GM12872 (cell line): ENCODE data around the gene UGT1A1.

Experiments used
- TF ChIP-seq, protein P1 (sequence below): IDR thresholded peaks from 3 replicates; pipeline ENCODE4 v1.5.1; 2011; ENCODE audit warnings: low read depth, mild to moderate bottlenecking, low read length, moderate library complexity; ENCODE audit not compliant: insufficient read depth

Gene UGT1A1

DNA sequence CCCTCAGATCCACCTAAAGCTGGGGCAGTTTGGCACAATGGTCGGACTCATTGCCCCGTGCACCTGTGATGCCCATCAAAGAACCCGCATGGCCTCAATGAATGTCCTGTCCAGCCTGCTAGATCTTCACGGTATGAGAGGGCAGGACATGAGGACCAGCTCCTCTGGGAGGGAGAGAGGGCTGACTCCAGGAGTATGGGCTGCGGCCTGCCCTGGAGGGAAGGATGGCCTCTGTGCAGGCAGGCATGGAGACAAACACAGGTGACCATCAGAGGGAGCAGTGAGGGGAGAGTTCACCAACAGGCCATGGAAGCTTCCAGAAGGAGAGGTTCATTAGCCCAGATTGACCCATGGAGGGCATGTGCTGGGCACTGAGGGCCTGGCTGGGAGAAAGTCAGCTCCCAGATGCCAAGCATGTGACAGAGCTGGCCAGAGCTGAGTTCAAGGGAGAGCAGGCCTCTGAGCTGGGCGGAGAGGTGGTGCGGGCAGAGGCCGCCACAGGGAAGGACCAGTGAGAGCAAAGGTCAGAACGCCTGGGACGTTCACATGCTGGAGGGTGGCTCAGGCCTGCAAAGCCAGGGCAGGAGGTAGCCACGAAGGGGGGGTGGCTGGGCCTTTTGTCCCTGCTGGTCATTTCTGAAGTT, 58.0 kb downstream of the UGT1A1 start:
- TF ChIP-seq, protein P1, sequence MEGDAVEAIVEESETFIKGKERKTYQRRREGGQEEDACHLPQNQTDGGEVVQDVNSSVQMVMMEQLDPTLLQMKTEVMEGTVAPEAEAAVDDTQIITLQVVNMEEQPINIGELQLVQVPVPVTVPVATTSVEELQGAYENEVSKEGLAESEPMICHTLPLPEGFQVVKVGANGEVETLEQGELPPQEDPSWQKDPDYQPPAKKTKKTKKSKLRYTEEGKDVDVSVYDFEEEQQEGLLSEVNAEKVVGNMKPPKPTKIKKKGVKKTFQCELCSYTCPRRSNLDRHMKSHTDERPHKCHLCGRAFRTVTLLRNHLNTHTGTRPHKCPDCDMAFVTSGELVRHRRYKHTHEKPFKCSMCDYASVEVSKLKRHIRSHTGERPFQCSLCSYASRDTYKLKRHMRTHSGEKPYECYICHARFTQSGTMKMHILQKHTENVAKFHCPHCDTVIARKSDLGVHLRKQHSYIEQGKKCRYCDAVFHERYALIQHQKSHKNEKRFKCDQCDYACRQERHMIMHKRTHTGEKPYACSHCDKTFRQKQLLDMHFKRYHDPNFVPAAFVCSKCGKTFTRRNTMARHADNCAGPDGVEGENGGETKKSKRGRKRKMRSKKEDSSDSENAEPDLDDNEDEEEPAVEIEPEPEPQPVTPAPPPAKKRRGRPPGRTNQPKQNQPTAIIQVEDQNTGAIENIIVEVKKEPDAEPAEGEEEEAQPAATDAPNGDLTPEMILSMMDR: no peak

GRCh38 chr2:233818639-233819621, 58.9 kb downstream of the UGT1A1 start:
- TF ChIP-seq, protein P1: no peak

- TF ChIP-seq, protein P1: no peak
These were observed 60.1 kb downstream of the UGT1A1 start for GRCh38 chr2:233819884-233820773.

GRCh38 chr2:233820774-233821105, 60.7 kb downstream of the UGT1A1 start:
- TF ChIP-seq, protein P1: no peak

DNA sequence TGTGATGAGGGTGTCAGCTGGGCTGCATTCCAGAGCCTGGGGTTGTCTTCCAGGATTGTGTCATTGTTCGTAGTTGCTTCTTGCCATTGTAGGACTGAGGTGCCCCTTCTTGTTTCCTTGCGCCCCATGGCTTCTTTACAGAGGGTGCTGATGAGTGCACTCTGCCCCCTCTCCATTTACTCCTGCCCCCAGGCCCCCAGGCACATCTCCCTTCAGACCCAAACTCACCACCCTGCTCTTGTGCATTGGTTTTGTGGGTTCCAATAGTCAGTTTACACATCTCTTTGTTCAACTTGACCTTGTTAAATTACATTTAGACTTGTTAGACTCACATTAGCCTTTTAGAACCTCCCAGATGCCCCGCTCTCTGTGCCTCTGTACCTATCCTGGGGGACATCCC, 61.1 kb downstream of the UGT1A1 start:
- TF ChIP-seq, protein P1: no peak

DNA sequence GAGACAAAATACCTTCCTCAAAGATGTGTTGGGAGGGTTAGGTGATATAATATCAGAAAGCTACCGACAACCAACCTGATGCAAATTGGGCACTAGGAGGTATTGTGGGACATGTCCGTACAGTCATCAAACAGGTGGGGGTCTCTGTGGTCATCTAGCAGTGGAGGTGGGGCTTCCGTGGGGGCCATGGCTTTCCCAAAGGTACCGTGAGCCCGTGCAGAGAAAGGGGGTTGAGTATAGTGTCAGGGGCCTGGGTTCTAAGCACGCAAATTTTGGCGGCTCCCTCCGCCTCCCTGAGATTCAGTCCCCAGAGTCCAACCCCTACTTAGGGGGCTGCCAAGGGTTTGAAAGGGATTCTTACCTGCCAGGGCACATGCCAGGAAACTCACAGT, 61.6 kb downstream of the UGT1A1 start:
- TF ChIP-seq, protein P1: no peak
